Measurements from ENCODE around the gene CRADD. TPM values are rescaled to one million over a fixed set of nuclear protein-coding genes. Genes with fewer than 3 reads are reported as not detected.

The CRADD gene
- total RNA-seq, 4 donors from 2014 or later: 16.1 to 43.3 (median 26.5) TPM

DNA sequence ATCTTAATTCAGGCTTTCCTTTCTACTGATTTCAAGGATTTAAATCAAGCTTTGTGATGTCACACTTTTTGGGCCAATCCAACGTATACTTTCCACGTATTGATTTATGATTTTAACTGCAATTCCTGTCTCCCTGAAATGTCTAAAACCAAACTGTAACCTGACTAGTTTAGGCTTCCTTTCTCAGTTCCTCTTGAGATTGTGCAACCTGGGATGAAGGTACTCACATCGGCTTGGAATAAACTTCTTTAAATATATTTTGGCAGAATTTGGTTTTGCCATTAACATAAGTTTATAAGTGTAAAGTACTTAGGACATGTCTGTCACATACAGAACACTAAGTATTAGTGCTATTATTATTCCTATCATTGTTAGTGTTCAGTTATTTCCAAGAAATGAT, 224.6 kb downstream of the CRADD start:
- no peak for DNase-seq (ENCODE audit: low spot score in 2 of 2)
- TF ChIP-seq, protein P1, sequence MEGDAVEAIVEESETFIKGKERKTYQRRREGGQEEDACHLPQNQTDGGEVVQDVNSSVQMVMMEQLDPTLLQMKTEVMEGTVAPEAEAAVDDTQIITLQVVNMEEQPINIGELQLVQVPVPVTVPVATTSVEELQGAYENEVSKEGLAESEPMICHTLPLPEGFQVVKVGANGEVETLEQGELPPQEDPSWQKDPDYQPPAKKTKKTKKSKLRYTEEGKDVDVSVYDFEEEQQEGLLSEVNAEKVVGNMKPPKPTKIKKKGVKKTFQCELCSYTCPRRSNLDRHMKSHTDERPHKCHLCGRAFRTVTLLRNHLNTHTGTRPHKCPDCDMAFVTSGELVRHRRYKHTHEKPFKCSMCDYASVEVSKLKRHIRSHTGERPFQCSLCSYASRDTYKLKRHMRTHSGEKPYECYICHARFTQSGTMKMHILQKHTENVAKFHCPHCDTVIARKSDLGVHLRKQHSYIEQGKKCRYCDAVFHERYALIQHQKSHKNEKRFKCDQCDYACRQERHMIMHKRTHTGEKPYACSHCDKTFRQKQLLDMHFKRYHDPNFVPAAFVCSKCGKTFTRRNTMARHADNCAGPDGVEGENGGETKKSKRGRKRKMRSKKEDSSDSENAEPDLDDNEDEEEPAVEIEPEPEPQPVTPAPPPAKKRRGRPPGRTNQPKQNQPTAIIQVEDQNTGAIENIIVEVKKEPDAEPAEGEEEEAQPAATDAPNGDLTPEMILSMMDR (IDR thresholded peaks at IDR 0.05): no peak
- TF ChIP-seq POLR2A (IDR thresholded peaks at IDR 0.05): no peak
- WGBS, 2 donors: 85 to 87% methylated on average over 3 of the region's 3 CpGs
- intact Hi-C loops (cut with DNase I; ENCODE audit: low total_unique reads): no loop called here
- no peak overlapping the region for H3K4me3 ChIP-seq (ENCODE audit: low read depth, poor library complexity, severe bottlenecking)

DNA sequence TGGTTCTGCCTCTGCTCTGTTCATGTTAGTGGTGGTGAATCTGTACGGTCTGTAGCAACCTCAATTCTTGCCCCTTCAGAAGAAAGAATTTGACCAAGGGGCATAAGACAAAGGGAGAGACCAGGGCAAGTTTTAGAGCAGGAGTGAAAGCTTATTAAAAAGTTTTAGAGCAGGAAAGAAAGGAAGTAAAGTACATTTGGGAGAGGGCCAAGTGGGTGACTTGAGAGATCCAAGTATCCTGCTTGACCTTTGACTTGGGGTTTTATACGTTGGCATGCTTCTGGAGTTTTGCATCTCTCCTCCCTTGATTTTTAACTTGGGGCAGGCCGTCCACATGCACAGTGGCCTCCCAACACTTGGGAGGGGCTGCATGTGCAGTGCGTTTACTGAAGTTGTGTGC, 225.0 kb downstream of the CRADD start:
- TF ChIP-seq, protein P1 (IDR thresholded peaks at IDR 0.05): no peak
- TF ChIP-seq POLR2A (IDR thresholded peaks at IDR 0.05): no peak
- 94 to 95% methylated on average over 4 of the region's 4 CpGs for WGBS, 2 donors
- intact Hi-C loops (cut with DNase I; ENCODE audit: low total_unique reads): no loop called here
- no peak for DNase-seq (ENCODE audit: low spot score in 2 of 2)
- H3K4me3 ChIP-seq (ENCODE audit: low read depth, poor library complexity, severe bottlenecking): no peak overlapping the region

DNA sequence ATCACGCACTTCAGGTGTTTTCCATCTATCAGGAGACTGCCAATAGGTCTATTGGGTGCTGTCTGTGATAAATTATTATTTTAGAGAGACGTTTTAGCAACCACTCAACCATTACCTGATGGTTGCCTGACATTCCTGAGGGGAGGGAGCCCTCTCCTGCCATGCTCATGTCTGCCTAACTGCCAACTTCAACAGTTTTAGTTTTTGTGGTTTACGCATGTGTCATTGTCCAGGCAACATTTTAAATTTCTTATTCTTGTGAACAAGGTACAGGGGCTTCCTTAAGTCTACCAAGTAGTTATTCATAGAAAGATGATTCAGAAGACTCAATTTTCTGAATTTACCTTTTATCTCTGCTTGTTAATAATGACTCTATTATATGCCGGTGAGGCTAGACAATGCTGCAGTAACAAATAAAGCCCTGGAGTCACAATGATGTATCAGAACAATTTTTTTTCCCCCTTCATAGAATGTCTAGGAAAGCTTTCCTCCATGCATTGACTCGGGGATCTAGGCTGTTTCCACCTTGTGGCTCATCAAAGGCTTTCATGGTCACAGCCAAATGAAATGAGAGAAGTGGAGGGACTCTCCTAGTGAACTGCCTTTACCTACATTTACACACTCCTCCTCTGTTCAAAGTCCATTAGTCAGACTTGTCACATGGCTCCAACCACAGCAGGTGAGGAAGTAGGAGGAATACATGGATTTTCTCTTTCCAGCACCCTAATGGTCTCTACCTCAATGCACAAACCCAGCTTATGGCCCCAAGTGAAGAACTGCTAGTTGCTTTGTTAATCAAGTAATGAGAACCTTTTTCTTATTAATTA, 225.8 kb downstream of the CRADD start:
- intact Hi-C loops (cut with DNase I; ENCODE audit: low total_unique reads): no loop called here
- 86 to 89% methylated on average over 5 of the region's 5 CpGs for WGBS, 2 donors
- TF ChIP-seq, protein P1 (IDR thresholded peaks at IDR 0.05): no peak
- no peak overlapping the region for H3K4me3 ChIP-seq (ENCODE audit: low read depth, poor library complexity, severe bottlenecking)
- no peak for DNase-seq (ENCODE audit: low spot score in 2 of 2)

DNA sequence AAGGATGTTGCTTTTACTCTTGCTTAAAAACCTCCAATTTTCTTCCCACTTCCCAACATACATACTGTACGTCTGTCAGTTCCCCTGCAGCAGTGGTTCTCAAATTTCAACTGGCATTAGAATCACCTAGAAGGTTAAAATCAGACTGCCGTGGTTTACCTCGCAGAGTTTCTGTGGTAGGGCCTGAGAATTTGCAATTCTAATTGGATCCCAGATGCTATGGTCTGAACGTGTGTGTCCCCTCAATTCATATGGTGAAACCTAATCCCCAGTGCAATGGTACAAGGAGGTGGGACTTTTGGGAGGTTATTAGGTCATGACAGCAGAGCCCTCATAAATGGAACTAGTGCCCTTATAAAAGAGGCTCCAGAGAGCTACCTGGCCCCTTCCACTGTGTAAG, 226.9 kb downstream of the CRADD start:
- no peak for DNase-seq (ENCODE audit: low spot score in 2 of 2)
- no peak overlapping the region for H3K4me3 ChIP-seq (ENCODE audit: low read depth, poor library complexity, severe bottlenecking)
- TF ChIP-seq, protein P1 (IDR thresholded peaks at IDR 0.05): no peak
- no peak for TF ChIP-seq POLR2A (IDR thresholded peaks at IDR 0.05)
- WGBS, 2 donors: 87% methylated on average over 4 of the region's 4 CpGs
- intact Hi-C loops (cut with DNase I; ENCODE audit: low total_unique reads): no loop called here

DNA sequence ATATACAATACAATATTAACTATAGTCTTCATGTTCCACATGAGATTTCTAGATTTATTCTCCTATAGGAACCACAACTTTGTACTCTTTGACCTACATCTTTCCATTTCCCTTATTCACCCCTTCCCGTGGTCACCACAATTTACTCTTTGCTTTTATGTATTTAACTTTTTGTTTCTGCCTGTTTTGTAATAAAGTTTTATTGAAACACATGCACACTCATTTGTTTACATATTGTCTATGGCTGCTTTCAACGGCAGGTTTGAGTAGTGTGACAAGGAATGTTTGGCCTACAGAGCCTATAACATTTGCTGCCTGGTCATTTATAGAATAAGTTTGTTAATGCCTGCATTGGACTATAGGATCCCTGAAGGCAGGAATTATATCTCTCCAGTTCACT, 231.1 kb downstream of the CRADD start:
- intact Hi-C loops (cut with DNase I; ENCODE audit: low total_unique reads): no loop called here
- DNase-seq (ENCODE audit: low spot score in 2 of 2): no peak
- 91 to 95% methylated on average over 2 of the region's 2 CpGs for WGBS, 2 donors

More for the DNA sequence above, 231.1 kb downstream of the CRADD start:
- no peak overlapping the region for H3K4me3 ChIP-seq (ENCODE audit: low read depth, poor library complexity, severe bottlenecking)
- TF ChIP-seq, protein P1 (IDR thresholded peaks at IDR 0.05): no peak
- TF ChIP-seq POLR2A (IDR thresholded peaks at IDR 0.05): no peak
